ENCODE measurements around the gene SLC8A1. TPM values are rescaled to one million over a fixed set of nuclear protein-coding genes. Genes with fewer than 3 reads are reported as not detected.

SLC8A1 gene
- total and polyA plus RNA-seq, 2 donors from 2014 or later = 12.9 to 33.9 TPM

DNA sequence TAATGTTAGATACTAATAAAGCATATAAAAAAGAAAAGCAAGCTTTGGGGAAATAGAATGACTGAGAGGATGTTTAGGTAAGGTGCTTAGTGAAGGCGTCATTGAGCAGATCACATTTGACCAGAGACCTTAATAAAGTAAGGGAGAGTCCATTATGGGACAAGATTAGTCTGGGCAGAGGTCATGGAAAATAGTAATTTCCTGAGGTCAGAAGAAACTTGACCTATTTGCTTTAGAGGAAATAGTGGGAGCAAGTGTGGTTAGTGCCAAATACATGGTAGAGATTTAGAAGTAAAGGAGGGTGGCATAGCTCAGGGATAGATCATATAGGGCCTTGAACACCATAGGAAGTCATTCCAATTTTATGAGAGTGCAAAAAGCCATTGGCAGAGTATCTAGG lies 24.5 kb upstream of the SLC8A1 start:
- Histone ChIP-seq H3K9ac (ENCODE audit: low read length in 3 of 3) (no peak overlapping the region), H3K27ac (ENCODE audit: low read depth in 2 of 2, low read length in 2 of 2) (no peak overlapping the region), H3K4me3 (ENCODE audit: low read length in 3 of 3) (no peak overlapping the region), H3K36me3 (ENCODE audit: control insufficient read depth in 2 of 3, insufficient read depth in 3 of 3, low read length in 3 of 3) (no peaks in the 10 kb centered on the region), H3K4me1 (ENCODE audit: control insufficient read depth in 2 of 3, insufficient read depth in 2 of 3, low read depth in 1 of 3, low read length in 3 of 3) (no peaks in the 10 kb centered on the region), H3K27me3 (ENCODE audit: control insufficient read depth, insufficient read depth, low read length) (no peaks in the 10 kb centered on the region), H3K9me3 (ENCODE audit: control insufficient read depth in 2 of 3, insufficient read depth in 1 of 3, low read length in 3 of 3) (no peaks in the 10 kb centered on the region)
- intact Hi-C loops (cut with DNase I) = no loop called here
- no peak for DNase-seq
- FAIRE-seq = no peak
- TF ChIP-seq, protein P1, sequence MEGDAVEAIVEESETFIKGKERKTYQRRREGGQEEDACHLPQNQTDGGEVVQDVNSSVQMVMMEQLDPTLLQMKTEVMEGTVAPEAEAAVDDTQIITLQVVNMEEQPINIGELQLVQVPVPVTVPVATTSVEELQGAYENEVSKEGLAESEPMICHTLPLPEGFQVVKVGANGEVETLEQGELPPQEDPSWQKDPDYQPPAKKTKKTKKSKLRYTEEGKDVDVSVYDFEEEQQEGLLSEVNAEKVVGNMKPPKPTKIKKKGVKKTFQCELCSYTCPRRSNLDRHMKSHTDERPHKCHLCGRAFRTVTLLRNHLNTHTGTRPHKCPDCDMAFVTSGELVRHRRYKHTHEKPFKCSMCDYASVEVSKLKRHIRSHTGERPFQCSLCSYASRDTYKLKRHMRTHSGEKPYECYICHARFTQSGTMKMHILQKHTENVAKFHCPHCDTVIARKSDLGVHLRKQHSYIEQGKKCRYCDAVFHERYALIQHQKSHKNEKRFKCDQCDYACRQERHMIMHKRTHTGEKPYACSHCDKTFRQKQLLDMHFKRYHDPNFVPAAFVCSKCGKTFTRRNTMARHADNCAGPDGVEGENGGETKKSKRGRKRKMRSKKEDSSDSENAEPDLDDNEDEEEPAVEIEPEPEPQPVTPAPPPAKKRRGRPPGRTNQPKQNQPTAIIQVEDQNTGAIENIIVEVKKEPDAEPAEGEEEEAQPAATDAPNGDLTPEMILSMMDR (IDR thresholded peaks at IDR 0.05; ENCODE audit: borderline replicate concordance, extremely low read depth, insufficient read depth) = no peak

DNA sequence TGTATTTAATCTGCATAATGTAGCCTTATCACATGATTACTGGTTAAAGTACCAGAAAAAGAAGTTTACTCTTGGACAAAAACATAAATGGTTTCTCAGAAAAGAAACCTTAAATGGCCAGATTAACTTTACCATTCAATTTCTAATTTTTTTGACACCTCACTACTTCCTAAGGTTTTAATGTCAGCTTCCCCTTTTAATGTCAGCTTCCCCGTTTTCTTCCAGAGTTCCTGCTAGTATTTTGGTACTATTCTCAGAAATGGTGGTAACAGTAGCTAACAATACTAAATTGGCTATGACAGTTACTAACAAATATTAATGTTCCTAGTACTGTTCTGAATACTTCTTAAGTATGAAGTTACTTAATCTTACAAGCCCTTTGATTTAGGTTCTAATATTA lies 22.4 kb upstream of the SLC8A1 start:
- no peak overlapping the region for H3K4me3 ChIP-seq (ENCODE audit: low read length in 3 of 3)
- no peaks in the 10 kb centered on the region for H3K36me3 ChIP-seq (ENCODE audit: control insufficient read depth in 2 of 3, insufficient read depth in 3 of 3, low read length in 3 of 3)
- DNase-seq (no peak), FAIRE-seq (no peak)
- no peak overlapping the region for H3K9ac ChIP-seq (ENCODE audit: low read length in 3 of 3)
- H3K4me1 ChIP-seq (ENCODE audit: control insufficient read depth in 2 of 3, insufficient read depth in 2 of 3, low read depth in 1 of 3, low read length in 3 of 3) = no peaks in the 10 kb centered on the region
- TF ChIP-seq, protein P1 (IDR thresholded peaks at IDR 0.05; ENCODE audit: borderline replicate concordance, extremely low read depth, insufficient read depth) = no peak
- H3K27me3 ChIP-seq (ENCODE audit: control insufficient read depth, insufficient read depth, low read length) = no peaks in the 10 kb centered on the region
- intact Hi-C loops (cut with DNase I) = no loop called here
- H3K9me3 ChIP-seq (ENCODE audit: control insufficient read depth in 2 of 3, insufficient read depth in 1 of 3, low read length in 3 of 3) = no peaks in the 10 kb centered on the region
- no peak overlapping the region for H3K27ac ChIP-seq (ENCODE audit: low read depth in 2 of 2, low read length in 2 of 2)

DNA sequence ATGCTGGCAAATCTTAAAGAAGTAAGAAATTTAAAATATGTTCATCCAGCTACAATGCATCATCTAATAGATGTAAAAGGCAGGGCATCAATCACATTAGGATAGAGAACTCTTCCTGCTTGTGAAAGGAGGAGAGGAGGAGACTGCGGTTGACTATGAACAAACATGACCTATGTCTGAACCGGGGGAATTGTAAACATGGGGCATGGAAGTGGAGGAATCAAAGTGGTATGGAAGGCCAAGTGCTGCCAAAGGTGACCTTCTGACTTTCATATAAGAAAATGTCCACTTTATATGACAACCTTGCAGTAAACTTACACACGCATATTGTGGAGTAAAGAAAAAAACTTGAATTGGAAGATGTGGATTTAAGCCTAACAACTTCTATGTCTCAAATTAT lies 20.0 kb upstream of the SLC8A1 start:
- DNase-seq = no peak
- intact Hi-C loops (cut with DNase I) = no loop called here
- FAIRE-seq = no peak
- Histone ChIP-seq H3K27me3 (ENCODE audit: control insufficient read depth, insufficient read depth, low read length) (no peaks in the 10 kb centered on the region), H3K9ac (ENCODE audit: low read length in 3 of 3) (no peak overlapping the region), H3K4me3 (ENCODE audit: low read length in 3 of 3) (no peak overlapping the region), H3K36me3 (ENCODE audit: control insufficient read depth in 2 of 3, insufficient read depth in 3 of 3, low read length in 3 of 3) (no peaks in the 10 kb centered on the region), H3K4me1 (ENCODE audit: control insufficient read depth in 2 of 3, insufficient read depth in 2 of 3, low read depth in 1 of 3, low read length in 3 of 3) (no peaks in the 10 kb centered on the region), H3K27ac (ENCODE audit: low read depth in 2 of 2, low read length in 2 of 2) (no peak overlapping the region), H3K9me3 (ENCODE audit: control insufficient read depth in 2 of 3, insufficient read depth in 1 of 3, low read length in 3 of 3) (no peaks in the 10 kb centered on the region)
- TF ChIP-seq, protein P1 (IDR thresholded peaks at IDR 0.05; ENCODE audit: borderline replicate concordance, extremely low read depth, insufficient read depth) = no peak

Data from kidney (tissue), 14 donors.